ENCODE data around the gene VSTM1. TPM values are rescaled to one million over a fixed set of nuclear protein-coding genes. Genes with fewer than 3 reads are reported as not detected.
A peak's percentile ranks its signal among the peaks of the same experiment; 100 is the strongest.
"Not testable (repeated sequence)": the region's sequence is repeated elsewhere in the genome, so short reads cannot be mapped to it uniquely, and the experiment has no call there.

The VSTM1 gene
- total and polyA plus RNA-seq, 4 experiments from 2014 or later, result not detected

DNA sequence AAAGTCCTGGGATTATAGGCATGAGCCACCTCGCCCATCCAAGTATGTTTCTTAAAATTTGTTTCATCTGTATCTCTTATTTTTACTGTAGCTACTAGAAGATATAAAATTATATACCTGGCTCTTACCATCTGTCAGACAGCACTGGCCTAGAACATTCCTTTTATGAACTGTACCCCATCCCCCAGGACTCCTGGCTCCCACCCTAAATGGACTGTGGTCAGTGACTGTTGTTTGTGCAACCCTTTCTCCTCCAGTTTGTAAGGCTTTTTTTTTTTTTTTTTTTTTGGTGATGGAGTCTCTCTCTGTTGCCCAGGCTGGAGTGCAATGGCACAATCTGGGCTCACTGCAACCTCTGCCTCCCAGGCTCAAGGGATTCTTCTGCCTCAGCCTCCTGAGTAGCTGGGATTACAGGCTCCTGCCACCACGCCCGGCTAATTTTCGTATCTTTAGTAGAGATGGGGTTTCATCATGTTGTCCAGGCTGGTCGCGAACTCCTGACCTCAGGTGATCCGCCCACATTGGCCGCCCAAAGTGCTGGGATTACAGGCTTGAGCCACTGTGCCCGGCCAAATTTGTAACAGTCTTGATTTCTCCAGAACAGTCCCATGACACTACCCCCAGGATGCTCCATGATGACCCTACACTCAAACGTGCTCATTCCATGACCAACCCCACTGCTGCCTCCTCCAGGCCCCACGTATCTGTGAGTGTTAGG, 41.5 kb upstream of the VSTM1 start:
- no peaks in the 10 kb centered on the region for H3K27me3 ChIP-seq (ENCODE audit: insufficient read depth, low read length)
- H3K27ac Mint-ChIP-seq, result no peak overlapping the region
- H3K4me1 ChIP-seq (ENCODE audit: insufficient read depth, low read length), result peaks cover 17% of the 10 kb centered on the region
- no peak overlapping the region for H3K27ac ChIP-seq (ENCODE audit: low read depth, low read length)
- ChIA-PET POLR2A (ENCODE audit: partially characterized antibody) (interaction anchor here (4.8 kb wide), 1 partner anchor 11 kb away, joined by 78 read pairs; the partner anchor contains the start of genes PRPF31 and TFPT), CTCF (ENCODE audit: partially characterized antibody) (no interaction called here)
- intact Hi-C loops (cut with micrococcal nuclease), result loop anchor here (10.0 kb wide), 1 partner anchor 1550 kb away; the partner anchor contains the start of gene U2AF2
- H3K27me3 Mint-ChIP-seq, result no peaks in the 10 kb centered on the region
- peaks cover 14 to 29% (median 19%) of the 10 kb centered on the region in 4 donors for H3K4me1 Mint-ChIP-seq
- H3K36me3 Mint-ChIP-seq, result peaks cover 18 to 44% of the 10 kb centered on the region in 2 donors
- no peak for DNase-seq
- H3K4me3 Mint-ChIP-seq, result peak overlapping the region in 4 of 8 donors; percentile 8 to 58 (median 24)
- no peaks in the 10 kb centered on the region for H3K9me3 ChIP-seq (ENCODE audit: control insufficient read depth in 1 of 2, low read length in 2 of 2)
- no peak overlapping the region for H3K4me3 ChIP-seq (ENCODE audit: low read length in 2 of 2)
- H3K9me3 Mint-ChIP-seq, result no peaks in the 10 kb centered on the region
- H3K36me3 ChIP-seq (ENCODE audit: insufficient read depth, low read length), result peaks cover 35% of the 10 kb centered on the region

- no peaks in the 10 kb centered on the region for H3K27me3 Mint-ChIP-seq
- DNase-seq, result peak; percentile 96 to 99 (median 98)
- POLR2A ChIA-PET (ENCODE audit: partially characterized antibody), result interaction anchor here (0.6 to 4.8 kb wide), 8 partner anchors 10 to 246 kb away, joined by 3 to 78 read pairs (median 5); partner anchors contain the start of genes CNOT3, LENG1, MBOAT7 and MYADM
- Histone ChIP-seq H3K27me3 (ENCODE audit: insufficient read depth, low read length) (no peaks in the 10 kb centered on the region), H3K4me3 (ENCODE audit: low read length in 2 of 2) (peak within 1 kb of the TSS; percentile 54 to 83), H3K27ac (ENCODE audit: low read depth, low read length) (peak within 1 kb of the TSS; percentile 65), H3K4me1 (ENCODE audit: insufficient read depth, low read length) (peaks cover 17% of the 10 kb centered on the region), H3K9me3 (ENCODE audit: control insufficient read depth in 1 of 2, low read length in 2 of 2) (no peaks in the 10 kb centered on the region), H3K36me3 (ENCODE audit: insufficient read depth, low read length) (peaks cover 14% of the 10 kb centered on the region)
- intact Hi-C loops (cut with micrococcal nuclease), result loop anchor here (1.0 to 10.0 kb wide), 5 partner anchors 13 to 1552 kb away; partner anchors contain the start of genes CNOT3, LENG1, PRPF31 and TFPT
- no peaks in the 10 kb centered on the region for H3K9me3 Mint-ChIP-seq
- H3K4me3 Mint-ChIP-seq, result peak within 1 kb of the TSS; percentile 95 to 100 (median 97)
- CTCF ChIA-PET (ENCODE audit: partially characterized antibody), result interaction anchor here (1.1 to 2.9 kb wide), 2 partner anchors 12 to 99 kb away, joined by 3 to 13 read pairs; partner anchors contain the start of genes PRPF31, RPS9 and TFPT
- peaks cover 14 to 29% (median 19%) of the 10 kb centered on the region in 4 donors for H3K4me1 Mint-ChIP-seq
- peak within 1 kb of the TSS; percentile 81 to 98 (median 96) for H3K27ac Mint-ChIP-seq
- H3K36me3 Mint-ChIP-seq, result peaks cover 11 to 29% of the 10 kb centered on the region in 2 donors
Observed at GRCh38 chr19:54102421-54103169, 38.9 kb upstream of the VSTM1 start, which contains the start of gene NDUFA3. Gene NDUFA3 (plus strand): TSS chr19:54102855. CDS start chr19:54102879, 24 bp downstream.

DNA sequence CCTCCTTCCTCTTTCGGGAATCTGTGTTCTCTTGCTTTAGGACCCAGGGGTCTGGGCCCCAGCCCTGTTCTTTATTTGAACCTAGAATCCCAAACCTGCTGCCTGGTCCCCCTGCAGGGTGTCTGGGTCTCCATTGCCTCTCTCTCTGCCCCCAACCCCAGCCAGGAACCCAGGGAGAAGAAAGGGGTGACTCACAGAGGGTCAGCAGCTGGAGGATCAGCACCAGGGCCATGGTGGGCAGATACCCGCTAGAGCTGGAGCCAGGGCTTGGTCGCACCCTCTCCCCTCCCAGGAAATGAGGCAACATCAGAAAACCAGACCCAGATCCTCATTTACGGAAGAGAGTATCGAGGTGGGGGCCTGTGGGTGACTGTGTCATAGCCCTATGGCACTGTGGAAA, 36.9 kb upstream of the VSTM1 start, which contains the start of gene OSCAR:
TSS of gene OSCAR (minus strand) at position 243 of the 400 bp plus-strand sequence. CDS start at position 232, 11 bp downstream.
- no peak within 1 kb of the TSS for H3K4me3 ChIP-seq (ENCODE audit: low read length in 2 of 2)
- H3K36me3 Mint-ChIP-seq, result peaks cover 1 to 12% of the 10 kb centered on the region in 2 donors

DNA sequence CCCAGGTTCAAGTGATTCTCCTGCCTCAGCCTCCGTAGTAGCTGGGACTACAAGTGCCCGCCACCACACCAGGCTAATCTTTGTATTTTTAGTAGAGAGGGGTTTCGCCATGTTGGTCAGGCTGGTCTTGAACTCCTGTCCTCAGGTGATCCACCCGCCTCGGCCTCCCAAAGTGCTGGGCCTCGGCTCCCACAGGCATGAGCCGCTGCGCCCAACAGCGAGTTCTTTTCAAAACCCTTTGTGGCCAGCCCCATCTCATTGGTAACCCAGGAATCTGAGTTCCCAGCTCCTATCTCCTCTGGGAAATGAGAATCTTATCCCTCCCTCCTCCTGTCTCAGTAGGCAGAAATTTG, 36.2 kb upstream of the VSTM1 start:
- intact Hi-C loops (cut with micrococcal nuclease), result loop anchor here (10.0 kb wide), 1 partner anchor 1555 kb away; the partner anchor contains the start of gene U2AF2
- H3K4me3 Mint-ChIP-seq; H3K27ac Mint-ChIP-seq; H3K27me3 ChIP-seq (ENCODE audit: insufficient read depth, low read length); H3K9me3 ChIP-seq (ENCODE audit: control insufficient read depth in 1 of 2, low read length in 2 of 2); H3K36me3 Mint-ChIP-seq; DNase-seq; POLR2A ChIA-PET (ENCODE audit: partially characterized antibody); H3K27ac ChIP-seq (ENCODE audit: low read depth, low read length); H3K36me3 ChIP-seq (ENCODE audit: insufficient read depth, low read length); H3K27me3 Mint-ChIP-seq; H3K4me3 ChIP-seq (ENCODE audit: low read length in 2 of 2); H3K9me3 Mint-ChIP-seq: not testable (repeated sequence)
- CTCF ChIA-PET (ENCODE audit: partially characterized antibody), result interaction anchor here (0.6 kb wide), 1 partner anchor 1305 kb away, joined by 4 read pairs; no protein-coding TSS in a partner anchor
- peaks cover 30% of the 10 kb centered on the region for H3K4me1 ChIP-seq (ENCODE audit: insufficient read depth, low read length)
- peaks cover 14 to 35% (median 19%) of the 10 kb centered on the region in 4 donors for H3K4me1 Mint-ChIP-seq

More for the DNA sequence above, 36.9 kb upstream of the VSTM1 start, which contains the start of gene OSCAR:
- H3K9me3 Mint-ChIP-seq, result no peaks in the 10 kb centered on the region
- intact Hi-C loops (cut with micrococcal nuclease), result loop anchor here (10.0 kb wide), 1 partner anchor 1554 kb away; the partner anchor contains the start of gene U2AF2
- peaks cover 2% of the 10 kb centered on the region for H3K36me3 ChIP-seq (ENCODE audit: insufficient read depth, low read length)
- H3K27me3 Mint-ChIP-seq, result peaks cover 0 to 3% of the 10 kb centered on the region in 2 donors
- CTCF ChIA-PET (ENCODE audit: partially characterized antibody), result no interaction called here
- no peaks in the 10 kb centered on the region for H3K9me3 ChIP-seq (ENCODE audit: control insufficient read depth in 1 of 2, low read length in 2 of 2)
- no peaks in the 10 kb centered on the region for H3K27me3 ChIP-seq (ENCODE audit: insufficient read depth, low read length)
- peaks cover 16 to 36% (median 20%) of the 10 kb centered on the region in 4 donors for H3K4me1 Mint-ChIP-seq
- H3K4me3 Mint-ChIP-seq, result peak within 1 kb of the TSS in 7 of 8 donors; percentile 24 to 70 (median 47)
- H3K27ac ChIP-seq (ENCODE audit: low read depth, low read length), result no peak within 1 kb of the TSS
- no peak for DNase-seq
- peaks cover 27% of the 10 kb centered on the region for H3K4me1 ChIP-seq (ENCODE audit: insufficient read depth, low read length)
- POLR2A ChIA-PET (ENCODE audit: partially characterized antibody), result no interaction called here
- peak within 1 kb of the TSS in 5 of 7 donors; percentile 14 to 90 (median 73) for H3K27ac Mint-ChIP-seq

DNA sequence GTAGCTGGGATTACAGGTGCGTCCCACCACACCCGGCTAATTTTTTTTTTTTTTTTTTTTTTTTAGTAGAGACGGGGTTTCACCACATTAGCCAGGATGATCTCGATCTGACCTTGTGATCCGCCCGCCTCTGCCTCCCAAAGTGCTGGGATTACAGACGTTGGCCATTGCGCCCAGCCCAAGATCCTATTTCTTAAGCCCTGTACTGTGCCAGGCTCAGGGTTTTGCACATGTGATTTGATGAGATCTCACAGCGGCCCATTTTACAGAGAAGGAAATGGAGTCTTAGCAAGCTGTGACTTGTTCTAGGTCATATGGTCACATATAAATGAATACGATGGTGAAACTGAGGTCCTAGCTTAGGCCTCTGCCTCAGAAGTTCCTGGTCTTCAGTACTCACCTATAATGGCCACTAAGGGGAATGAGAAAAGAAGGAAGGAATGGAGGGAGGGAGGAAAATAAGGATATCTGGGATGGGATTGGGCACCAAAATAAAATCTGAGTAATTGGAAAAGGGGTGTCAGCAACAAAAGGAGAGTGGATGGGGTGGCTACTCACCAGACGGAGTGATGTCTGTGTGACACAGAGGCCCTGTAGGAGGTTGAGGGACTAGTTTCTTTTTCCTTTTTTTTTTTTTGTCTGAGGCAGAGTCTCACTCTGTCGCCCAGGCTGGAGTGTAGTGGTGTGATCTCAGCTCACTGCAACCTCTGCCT, 35.6 kb upstream of the VSTM1 start:
- peaks cover 13 to 37% (median 19%) of the 10 kb centered on the region in 4 donors for H3K4me1 Mint-ChIP-seq
- H3K4me3 Mint-ChIP-seq, result no peak overlapping the region
- Histone ChIP-seq H3K4me3 (ENCODE audit: low read length in 2 of 2) (no peak overlapping the region), H3K9me3 (ENCODE audit: control insufficient read depth in 1 of 2, low read length in 2 of 2) (no peaks in the 10 kb centered on the region), H3K36me3 (ENCODE audit: insufficient read depth, low read length) (no peaks in the 10 kb centered on the region), H3K27ac (ENCODE audit: low read depth, low read length) (no peak overlapping the region), H3K27me3 (ENCODE audit: insufficient read depth, low read length) (no peaks in the 10 kb centered on the region), H3K4me1 (ENCODE audit: insufficient read depth, low read length) (peaks cover 27% of the 10 kb centered on the region)
- intact Hi-C loops (cut with micrococcal nuclease), result no loop called here
- H3K27me3 Mint-ChIP-seq, result peaks cover 3% of the 10 kb centered on the region in 2 donors
- peaks cover 0 to 6% of the 10 kb centered on the region in 2 donors for H3K36me3 Mint-ChIP-seq
- H3K9me3 Mint-ChIP-seq, result no peaks in the 10 kb centered on the region
- ChIA-PET CTCF (ENCODE audit: partially characterized antibody) (interaction anchor here (0.6 kb wide), 1 partner anchor 1305 kb away, joined by 4 read pairs; no protein-coding TSS in a partner anchor), POLR2A (ENCODE audit: partially characterized antibody) (interaction anchor here (1.4 to 6.2 kb wide), 2 partner anchors 16 to 60 kb away, joined by 5 to 49 read pairs; partner anchors contain the start of genes LENG1, PRPF31 and TFPT)
- peak overlapping the region in 1 of 7 donors; percentile 77 for H3K27ac Mint-ChIP-seq
- no peak for DNase-seq

DNA sequence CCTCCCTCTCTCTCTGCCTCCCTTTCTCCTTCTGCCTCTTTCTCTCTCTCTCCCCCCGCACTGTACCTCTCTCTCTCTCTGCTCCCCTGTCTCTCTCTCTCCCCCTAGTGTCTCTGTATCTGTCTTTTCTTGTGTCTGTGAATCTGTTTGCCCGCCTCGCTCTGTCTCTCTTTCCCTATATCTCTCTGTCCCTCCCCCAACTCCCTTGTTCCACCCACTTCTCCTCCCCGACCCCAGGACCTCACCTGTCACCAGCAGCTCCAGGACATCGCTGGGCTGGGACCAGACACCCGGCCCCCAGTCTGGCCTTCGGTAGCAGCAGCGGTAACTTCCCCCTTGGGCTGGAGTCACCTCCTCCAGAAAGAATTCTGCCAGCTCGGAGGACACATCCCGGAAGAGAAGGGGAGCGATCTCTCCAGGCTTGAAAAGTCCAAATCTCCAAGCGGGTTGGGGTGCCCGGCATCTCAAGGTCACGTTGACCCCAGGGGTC, 33.0 kb upstream of the VSTM1 start:
- peak overlapping the region; percentile 45 to 91 (median 82) for H3K27ac Mint-ChIP-seq
- peak in 4 of 5 donors; percentile 30 to 50 (median 43) for DNase-seq
- Histone ChIP-seq H3K9me3 (ENCODE audit: control insufficient read depth in 1 of 2, low read length in 2 of 2) (no peaks in the 10 kb centered on the region), H3K27me3 (ENCODE audit: insufficient read depth, low read length) (no peaks in the 10 kb centered on the region), H3K36me3 (ENCODE audit: insufficient read depth, low read length) (no peaks in the 10 kb centered on the region), H3K27ac (ENCODE audit: low read depth, low read length) (no peak overlapping the region), H3K4me1 (ENCODE audit: insufficient read depth, low read length) (peaks cover 13% of the 10 kb centered on the region), H3K4me3 (ENCODE audit: low read length in 2 of 2) (no peak overlapping the region)
- ChIA-PET CTCF (ENCODE audit: partially characterized antibody) (interaction anchor here (0.6 to 2.2 kb wide), 4 partner anchors 10 to 304 kb away, joined by 3 to 11 read pairs (median 3); partner anchors contain the start of genes PRPF31 and TFPT), POLR2A (ENCODE audit: partially characterized antibody) (interaction anchor here (6.2 kb wide), 1 partner anchor 18 kb away, joined by 49 read pairs; the partner anchor contains the start of genes PRPF31 and TFPT)
- intact Hi-C loops (cut with micrococcal nuclease), result loop anchor here (1.0 kb wide), 1 partner anchor 227 kb away; no protein-coding TSS in a partner anchor
- H3K27me3 Mint-ChIP-seq, result peaks cover 6 to 7% of the 10 kb centered on the region in 2 donors
- no peaks in the 10 kb centered on the region for H3K36me3 Mint-ChIP-seq
- H3K4me3 Mint-ChIP-seq, result peak overlapping the region; percentile 29 to 87 (median 62)
- H3K9me3 Mint-ChIP-seq, result peaks cover 0 to 2% (median 0%) of the 10 kb centered on the region in 8 donors
- H3K4me1 Mint-ChIP-seq, result peaks cover 8 to 20% (median 10%) of the 10 kb centered on the region in 4 donors

Measured in CD4-positive, alpha-beta memory T cell (primary cell).